GM12891 (cell line): ENCODE measurements around the gene VWA5B2.

Source experiments
- PAX5 ChIP-seq: IDR thresholded peaks from 2 replicates; pipeline ENCODE4 v1.6.1; 2011; ENCODE audit warnings: low read length, moderate library complexity, mild to moderate bottlenecking; ENCODE audit not compliant: insufficient read depth, severe bottlenecking
- POLR2A ChIP-seq: IDR thresholded peaks from 2 replicates; pipeline ENCODE4 v1.6.1; 2011; ENCODE audit warnings: low read depth, low read length, control low read depth
- POLR2AphosphoS5 ChIP-seq: IDR thresholded peaks from 2 replicates; pipeline ENCODE4 v1.6.1; 2011; ENCODE audit warnings: low read depth, low read length, control low read depth
- POU2F2 ChIP-seq: IDR thresholded peaks from 2 replicates; pipeline ENCODE4 v1.6.1; 2011; ENCODE audit warnings: low read depth, mild to moderate bottlenecking, control low read depth, low read length, moderate library complexity
- SPI1 ChIP-seq: IDR thresholded peaks from 2 replicates; pipeline ENCODE4 v1.6.1; 2011; ENCODE audit warnings: low read depth, low read length, control low read depth
- TAF1 ChIP-seq: IDR thresholded peaks from 2 replicates; pipeline ENCODE4 v1.6.1; 2011; ENCODE audit warnings: low read depth, low read length, control low read depth

- TF ChIP-seq SPI1 (no peak), POLR2A (no peak), TAF1 (no peak), POLR2AphosphoS5 (no peak), POU2F2 (no peak), PAX5 (no peak)
Observed at GRCh38 chr3:184231671-184232070, 2.3 kb downstream of the VWA5B2 start.
